RWPE1 (cell line): ENCODE measurements around the gene SGTA.
A peak's percentile ranks its signal among the peaks of the same experiment; 100 is the strongest.

Experiments used
- CTCF ChIA-PET: fragments of 350-600 bp; sonication (Branson Sonifier 250); formaldehyde crosslinking; extraction: SDS; loops from one replicate; lab custom pipeline; 2021; lab: Yijun Ruan, JAX
- POLR2A ChIA-PET: fragments of 400-600 bp; formaldehyde crosslinking; extraction: SDS; loops from one replicate; lab custom pipeline; 2020; ENCODE audit warnings: antibody characterized with exemption; ENCODE audit not compliant: low non-redundant PET; lab: Yijun Ruan, JAX
- DNase-seq: peaks from one replicate; pipeline ENCODE4 v3.0.0; 2012; ENCODE audit warnings: low spot score
- H3K27ac ChIP-seq: fragments of 450-650 bp; 2 replicates; pipeline ENCODE4 v1.5.1; 2017
- TF ChIP-seq, protein P1 (sequence below): fragments of 450-650 bp; conservative IDR thresholded peaks from 2 replicates; pipeline ENCODE4 v1.5.1; 2017; ENCODE audit warnings: low read depth, mild to moderate bottlenecking

The SGTA gene

DNA sequence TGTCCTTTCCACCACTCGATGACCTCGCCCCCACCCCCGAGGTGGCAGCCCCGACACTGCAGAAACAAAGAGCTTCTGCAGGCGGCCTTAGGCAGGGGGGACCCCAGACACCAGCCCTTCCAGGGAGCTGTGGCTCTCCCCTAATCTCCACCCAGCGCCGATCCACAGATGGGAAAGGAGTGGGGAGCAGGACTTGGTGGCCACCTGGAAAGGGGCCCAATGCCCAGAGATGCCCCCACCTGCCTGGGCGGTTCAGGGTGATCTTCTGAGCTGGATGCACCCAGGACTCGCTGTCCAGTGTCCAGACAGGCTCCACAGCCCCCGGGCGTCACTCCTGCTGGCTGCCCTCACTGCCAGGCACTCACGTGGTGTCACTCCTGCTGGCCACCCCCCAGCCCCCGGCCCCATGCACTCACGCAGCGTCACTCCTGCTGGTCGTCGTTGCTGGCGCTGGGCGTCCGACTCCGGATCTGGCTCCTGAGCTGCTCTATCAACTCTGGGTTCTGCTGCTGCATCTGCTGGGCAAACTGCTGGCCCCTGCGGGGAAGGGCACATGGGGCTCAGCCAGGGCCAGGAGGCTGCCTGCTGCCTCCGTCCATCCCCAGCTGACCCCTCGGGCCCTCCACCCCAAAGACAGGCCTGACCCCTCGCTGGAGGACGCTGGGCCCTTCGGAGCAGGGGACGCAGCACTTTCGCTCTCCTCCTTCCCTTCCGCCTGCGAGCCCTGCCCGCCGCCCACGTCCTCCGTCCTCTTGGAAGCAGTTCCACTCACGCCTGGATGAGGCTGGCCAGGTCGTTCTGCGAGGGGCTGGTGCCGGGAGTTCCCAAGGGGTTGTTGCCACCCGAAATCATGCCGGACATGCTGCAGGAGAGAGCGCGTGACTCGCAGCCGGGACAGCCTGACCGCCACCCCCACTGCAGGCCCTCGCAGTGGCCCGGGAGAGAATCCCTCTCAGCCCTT lies 25.9 kb downstream of the SGTA start:
- no peak for DNase-seq
- ChIA-PET POLR2A (no interaction called here), CTCF (no interaction called here)
- TF ChIP-seq, protein P1, sequence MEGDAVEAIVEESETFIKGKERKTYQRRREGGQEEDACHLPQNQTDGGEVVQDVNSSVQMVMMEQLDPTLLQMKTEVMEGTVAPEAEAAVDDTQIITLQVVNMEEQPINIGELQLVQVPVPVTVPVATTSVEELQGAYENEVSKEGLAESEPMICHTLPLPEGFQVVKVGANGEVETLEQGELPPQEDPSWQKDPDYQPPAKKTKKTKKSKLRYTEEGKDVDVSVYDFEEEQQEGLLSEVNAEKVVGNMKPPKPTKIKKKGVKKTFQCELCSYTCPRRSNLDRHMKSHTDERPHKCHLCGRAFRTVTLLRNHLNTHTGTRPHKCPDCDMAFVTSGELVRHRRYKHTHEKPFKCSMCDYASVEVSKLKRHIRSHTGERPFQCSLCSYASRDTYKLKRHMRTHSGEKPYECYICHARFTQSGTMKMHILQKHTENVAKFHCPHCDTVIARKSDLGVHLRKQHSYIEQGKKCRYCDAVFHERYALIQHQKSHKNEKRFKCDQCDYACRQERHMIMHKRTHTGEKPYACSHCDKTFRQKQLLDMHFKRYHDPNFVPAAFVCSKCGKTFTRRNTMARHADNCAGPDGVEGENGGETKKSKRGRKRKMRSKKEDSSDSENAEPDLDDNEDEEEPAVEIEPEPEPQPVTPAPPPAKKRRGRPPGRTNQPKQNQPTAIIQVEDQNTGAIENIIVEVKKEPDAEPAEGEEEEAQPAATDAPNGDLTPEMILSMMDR: no peak
- H3K27ac ChIP-seq: peak overlapping the region; percentile 26; the same call in 1 of the 2 replicates

- TF ChIP-seq, protein P1: no peak
- ChIA-PET POLR2A (no interaction called here), CTCF (no interaction called here)
- DNase-seq: no peak
- peak overlapping the region; percentile 26; the same call in 1 of the 2 replicates for H3K27ac ChIP-seq
Measured at GRCh38 chr19:2756477-2756876, 26.6 kb downstream of the SGTA start.

GRCh38 chr19:2755811-2756210 lies 27.3 kb downstream of the SGTA start:
- CTCF ChIA-PET: no interaction called here
- TF ChIP-seq, protein P1: no peak
- H3K27ac ChIP-seq: 0 out of 2 replicates have a peak overlapping the region, but pooled peaks have one; percentile 2
- DNase-seq: no peak
- POLR2A ChIA-PET: no interaction called here

GRCh38 chr19:2755448-2755705 lies 27.7 kb downstream of the SGTA start:
- ChIA-PET POLR2A (no interaction called here), CTCF (interaction anchor here (0.6 kb wide), 1 partner anchor 54 kb away, joined by 3 read pairs; no protein-coding TSS in a partner anchor)
- DNase-seq: no peak
- 0 out of 2 replicates have a peak overlapping the region, but pooled peaks have one; percentile 2 for H3K27ac ChIP-seq
- TF ChIP-seq, protein P1: no peak

- no peak for DNase-seq
- H3K27ac ChIP-seq: 0 out of 2 replicates have a peak overlapping the region, but pooled peaks have one; percentile 2
- POLR2A ChIA-PET: no interaction called here
- TF ChIP-seq, protein P1: no peak
- CTCF ChIA-PET: interaction anchor here (0.6 kb wide), 1 partner anchor 53 kb away, joined by 3 read pairs; no protein-coding TSS in a partner anchor
Measured at GRCh38 chr19:2754659-2755447, 28.2 kb downstream of the SGTA start.

- H3K27ac ChIP-seq: no peak overlapping the region
- POLR2A ChIA-PET: no interaction called here
- no peak for DNase-seq
- CTCF ChIA-PET: no interaction called here
- TF ChIP-seq, protein P1: no peak
Measured at GRCh38 chr19:2751438-2751830, 31.6 kb downstream of the SGTA start.
